Natural killer cell (primary cell): ENCODE measurements around the gene MTMR10. TPM values are rescaled to one million over a fixed set of nuclear protein-coding genes. Genes with fewer than 3 reads are reported as not detected.

Experiments used
- ATAC-seq, 3 donors: fragments of 150-1000 bp in 2 of 3; fragments of 200-7000 bp in 1 of 3; cut with Tn5 transposase; 1 replicate in 1 of 3; 2 replicates in 2 of 3; pipeline ENCODE4 v1.10.0; 2021; ENCODE audit warnings: mild to moderate bottlenecking in 2 of 3, moderate library complexity in 2 of 3
- DNase-seq, 2 donors: peaks; one replicate each; pipeline versions ENCODE4 v3.0.0 to v3.0.0-alpha.2; 2013 to 2021; ENCODE audit warnings: mixed read lengths in 1 of 2
- H3K27ac ChIP-seq: one replicate; pipeline ENCODE4 v1.5.1; 2013; ENCODE audit warnings: mild to moderate bottlenecking, low read length
- H3K27me3 ChIP-seq: one replicate; pipeline ENCODE4 v1.6.1; 2013; ENCODE audit warnings: low read length; ENCODE audit not compliant: control insufficient read depth, insufficient read depth
- H3K36me3 ChIP-seq: one replicate; pipeline ENCODE4 v1.6.1; 2013; ENCODE audit warnings: low read length; ENCODE audit not compliant: control insufficient read depth, insufficient read depth
- H3K4me1 ChIP-seq: one replicate; pipeline ENCODE4 v1.6.1; 2013; ENCODE audit warnings: low read length; ENCODE audit not compliant: control insufficient read depth, insufficient read depth
- H3K4me3 ChIP-seq: one replicate; pipeline ENCODE4 v1.5.1; 2013; ENCODE audit warnings: low read length
- H3K9me3 ChIP-seq: one replicate; pipeline ENCODE4 v1.6.1; 2013; ENCODE audit warnings: low read length; ENCODE audit not compliant: control insufficient read depth, insufficient read depth
- H3K27ac Mint-ChIP-seq, 2 donors: one replicate each; pipeline ENCODE4 v1.8.0; 2022; ENCODE audit warnings: mild to moderate bottlenecking in 2 of 2, mixed read lengths in 2 of 2, moderate library complexity in 1 of 2
- H3K27me3 Mint-ChIP-seq, 2 donors: one replicate each; pipeline ENCODE4 v1.8.0; 2022; ENCODE audit warnings: low read depth in 2 of 2, mixed read lengths in 2 of 2
- H3K36me3 Mint-ChIP-seq: one replicate; pipeline ENCODE4 v1.8.0; 2022; ENCODE audit warnings: mixed read lengths
- H3K4me1 Mint-ChIP-seq, 2 donors: one replicate each; pipeline ENCODE4 v1.8.0; 2022; ENCODE audit warnings: mixed read lengths in 2 of 2
- H3K4me3 Mint-ChIP-seq: one replicate; pipeline ENCODE4 v1.8.0; 2022; ENCODE audit warnings: mild to moderate bottlenecking, moderate library complexity, mixed read lengths
- H3K9me3 Mint-ChIP-seq, 2 donors: one replicate each; pipeline ENCODE4 v1.8.0; 2022; ENCODE audit warnings: mixed read lengths in 2 of 2
- CTCF ChIP-seq: fragments of 200-600 bp; IDR thresholded peaks from one replicate; pipeline ENCODE4 v1.8.0; 2022; ENCODE audit warnings: antibody characterized with exemption
- WGBS: methylation state at CpG from one replicate; pipeline ENCODE4 v1.1.7; 2013; ENCODE audit warnings: missing lambda C conversion rate; ENCODE audit not compliant: insufficient coverage; 5-methylcytosine and 5-hydroxymethylcytosine counted together
- intact Hi-C: fragments of 100-400 bp; cut with micrococcal nuclease; formaldehyde crosslinking; loops from one replicate; pipeline ENCODE4 v1.14.2; 2022
- total RNA-seq, 4 donors: library from RNA; stranded (reverse); fragments of 120-200 nt in 1 of 4; gene quantifications; one replicate each; pipeline versions ENCODE4 v1.2.3 to v1.2.4, GENCODE V29; 2013 to 2022

Gene MTMR10
- total RNA-seq, 3 donors from 2014 or later (not counting 1 experiment from before 2014, with no cell fraction given): 46.3 to 64.5 (median 54.2) TPM

GRCh38 chr15:30928076-30928475, 63.4 kb downstream of the MTMR10 start:
- intact Hi-C loops: loop anchor here (5.0 kb wide), 1 partner anchor 479 kb away; no protein-coding TSS in a partner anchor
- no peaks in the 10 kb centered on the region for H3K27me3 ChIP-seq
- peaks cover 23% of the 10 kb centered on the region for H3K36me3 Mint-ChIP-seq

GRCh38 chr15:30927148-30927761, 64.2 kb downstream of the MTMR10 start:
- H3K27ac ChIP-seq: no peak overlapping the region
- peaks cover 23% of the 10 kb centered on the region for H3K36me3 Mint-ChIP-seq
- H3K9me3 Mint-ChIP-seq: no peaks in the 10 kb centered on the region
- H3K4me1 Mint-ChIP-seq: no peaks in the 10 kb centered on the region
- no peaks in the 10 kb centered on the region for H3K4me1 ChIP-seq
- WGBS: 92% methylated on average over 7 of the region's 7 CpGs
- peaks cover 60% of the 10 kb centered on the region for H3K36me3 ChIP-seq
- no peak overlapping the region for H3K4me3 ChIP-seq
- TF ChIP-seq CTCF: no peak
- no peaks in the 10 kb centered on the region for H3K27me3 Mint-ChIP-seq
- H3K9me3 ChIP-seq: no peaks in the 10 kb centered on the region
- H3K27ac Mint-ChIP-seq: no peak overlapping the region
- intact Hi-C loops: loop anchor here (5.0 kb wide), 1 partner anchor 480 kb away; no protein-coding TSS in a partner anchor
- H3K4me3 Mint-ChIP-seq: no peak overlapping the region
- ATAC-seq: no peak
- DNase-seq: no peak
- H3K27me3 ChIP-seq: no peaks in the 10 kb centered on the region

More at GRCh38 chr15:30928076-30928475, 63.4 kb downstream of the MTMR10 start:
- 95% methylated on average over 5 of the region's 5 CpGs for WGBS
- DNase-seq: no peak
- Mint-ChIP-seq H3K4me3 (no peak overlapping the region), H3K9me3 (no peaks in the 10 kb centered on the region), H3K27ac (no peak overlapping the region), H3K27me3 (no peaks in the 10 kb centered on the region), H3K4me1 (peaks cover under 1 to 2% of the 10 kb centered on the region in 2 donors)
- TF ChIP-seq CTCF: no peak
- ATAC-seq: no peak
- Histone ChIP-seq H3K4me1 (no peaks in the 10 kb centered on the region), H3K9me3 (no peaks in the 10 kb centered on the region), H3K4me3 (no peak overlapping the region), H3K27ac (no peak overlapping the region), H3K36me3 (peaks cover 53% of the 10 kb centered on the region)

DNA sequence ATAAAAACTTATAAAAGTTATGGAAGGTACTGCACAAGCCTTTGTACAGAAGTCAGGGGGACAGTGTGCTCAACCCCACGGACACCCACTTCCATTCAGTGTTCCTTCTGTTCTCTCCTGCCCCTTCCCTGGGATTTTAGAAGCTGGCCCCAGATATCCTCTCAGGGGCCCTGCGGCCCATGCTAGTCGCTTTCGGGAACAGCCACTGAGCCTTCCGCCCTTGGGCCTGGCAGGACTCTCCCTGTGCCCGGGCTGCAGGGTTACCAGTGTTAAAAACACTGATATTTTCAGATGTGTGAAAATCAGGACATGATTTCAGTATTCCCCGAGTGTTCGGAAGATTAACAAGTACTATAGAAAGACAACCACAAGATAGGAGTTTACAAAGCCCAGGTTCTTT, 65.3 kb downstream of the MTMR10 start:
- H3K27ac Mint-ChIP-seq: no peak overlapping the region
- H3K36me3 ChIP-seq: peaks cover 71% of the 10 kb centered on the region
- peaks cover 23% of the 10 kb centered on the region for H3K36me3 Mint-ChIP-seq
- no peaks in the 10 kb centered on the region for H3K4me1 ChIP-seq
- H3K4me3 Mint-ChIP-seq: no peak overlapping the region
- DNase-seq (no peak), ATAC-seq (no peak)
- H3K9me3 ChIP-seq: no peaks in the 10 kb centered on the region
- H3K4me1 Mint-ChIP-seq: no peaks in the 10 kb centered on the region
- no peak for TF ChIP-seq CTCF
- H3K27me3 ChIP-seq: no peaks in the 10 kb centered on the region
- no peak overlapping the region for H3K4me3 ChIP-seq
- 98% methylated on average over 6 of the region's 8 CpGs for WGBS
- H3K27me3 Mint-ChIP-seq: no peaks in the 10 kb centered on the region
- H3K27ac ChIP-seq: no peak overlapping the region
- intact Hi-C loops: loop anchor here (5.0 kb wide), 1 partner anchor 481 kb away; no protein-coding TSS in a partner anchor
- H3K9me3 Mint-ChIP-seq: no peaks in the 10 kb centered on the region

- Histone ChIP-seq H3K36me3 (peaks cover 76% of the 10 kb centered on the region), H3K27ac (no peak overlapping the region), H3K9me3 (no peaks in the 10 kb centered on the region), H3K4me1 (no peaks in the 10 kb centered on the region), H3K4me3 (no peak overlapping the region), H3K27me3 (no peaks in the 10 kb centered on the region)
- Mint-ChIP-seq H3K4me1 (no peaks in the 10 kb centered on the region), H3K36me3 (peaks cover 23% of the 10 kb centered on the region), H3K27ac (no peak overlapping the region), H3K9me3 (no peaks in the 10 kb centered on the region), H3K27me3 (no peaks in the 10 kb centered on the region), H3K4me3 (no peak overlapping the region)
- DNase-seq (no peak), ATAC-seq (no peak)
- intact Hi-C loops: loop anchor here (5.0 kb wide), 1 partner anchor 482 kb away; no protein-coding TSS in a partner anchor
- TF ChIP-seq CTCF: no peak
- 96% methylated on average over 9 of the region's 9 CpGs for WGBS
Observed at GRCh38 chr15:30925686-30926085, 65.7 kb downstream of the MTMR10 start.
